GM12878 (cell line): ENCODE results near the gene CHCT1.

Experiments
- BHLHE40 ChIP-seq, 2 experiments: fragments of 450-650 bp in 1 of 2; IDR thresholded peaks; 2 replicates each; pipeline ENCODE4 v1.6.1; 2011 to 2017; ENCODE audit warnings: low read depth in 2 of 2, borderline replicate concordance in 1 of 2, improper control_type of control experiment in 1 of 2, low read length in 1 of 2, mild to moderate bottlenecking in 1 of 2
- BMI1 ChIP-seq: fragments of 450-650 bp; IDR thresholded peaks from 2 replicates; pipeline ENCODE4 v1.6.1; 2016; ENCODE audit warnings: mild to moderate bottlenecking, moderate library complexity, borderline replicate concordance
- CEBPZ ChIP-seq: fragments of 150-350 bp; IDR thresholded peaks from 2 replicates; pipeline ENCODE4 v1.6.1; 2016; ENCODE audit warnings: low read depth, low read length
- CHD4 ChIP-seq: fragments of 200-600 bp; sonication (generic); IDR thresholded peaks from 2 replicates; pipeline ENCODE4 v1.6.1; 2016; ENCODE audit warnings: mild to moderate bottlenecking
- CTCF ChIP-seq, 3 experiments: IDR thresholded peaks in 2 of 3; conservative IDR thresholded peaks in 1 of 3; 2 replicates each; pipeline ENCODE4 v1.5.1; 2011; ENCODE audit warnings: low read depth in 3 of 3, low read length in 3 of 3, mild to moderate bottlenecking in 3 of 3, control low read depth in 2 of 3, moderate library complexity in 2 of 3, inconsistent platforms in 1 of 3, mixed read lengths in 1 of 3; ENCODE audit not compliant: control insufficient read depth in 2 of 3, insufficient read depth in 1 of 3; ENCODE audit errors: extremely low read depth in 1 of 3
- E2F4 ChIP-seq: IDR thresholded peaks from 2 replicates; pipeline ENCODE4 v1.6.1; 2012; ENCODE audit warnings: low read depth, low read length, improper control_type of control experiment
- ETV6 ChIP-seq, 2 experiments: fragments of 450-650 bp in 1 of 2; IDR thresholded peaks in 1 of 2; conservative IDR thresholded peaks in 1 of 2; 2 replicates each; pipeline ENCODE4 v1.6.1; 2014; ENCODE audit warnings: antibody characterized with exemption in 1 of 2, borderline replicate concordance in 1 of 2, low read depth in 1 of 2, mild to moderate bottlenecking in 1 of 2, moderate library complexity in 1 of 2
- POLR2A ChIP-seq: IDR thresholded peaks from 2 replicates; pipeline ENCODE4 v1.6.1; 2011; ENCODE audit warnings: low read depth, mild to moderate bottlenecking, low read length
- TCF12 ChIP-seq: IDR thresholded peaks from 2 replicates; pipeline ENCODE4 v1.6.1; 2011; ENCODE audit warnings: low read depth, mild to moderate bottlenecking, low read length

GRCh38 chr17:60455378-60455777, 33.1 kb downstream of the CHCT1 start:
- no peak for TF ChIP-seq CHD4
- no peak for TF ChIP-seq ETV6 (conservative IDR thresholded peaks at IDR 0.05 in 1 of 2, IDR thresholded peaks at IDR 0.05 in 1 of 2; ENCODE audit: borderline replicate concordance in 1 of 2, low read depth in 1 of 2)
- no peak for TF ChIP-seq CEBPZ
- TF ChIP-seq TCF12 = no peak
- TF ChIP-seq BHLHE40 (IDR thresholded peaks at IDR 0.05; ENCODE audit: borderline replicate concordance in 1 of 2, low read depth in 2 of 2, low read length in 1 of 2) = no peak
- no peak for TF ChIP-seq CTCF (IDR thresholded peaks at IDR 0.05 in 2 of 3, conservative IDR thresholded peaks at IDR 0.05 in 1 of 3; ENCODE audit: control insufficient read depth in 2 of 3, extremely low read depth in 1 of 3, insufficient read depth in 1 of 3, low read depth in 3 of 3, low read length in 3 of 3)
- no peak for TF ChIP-seq E2F4
- no peak for TF ChIP-seq POLR2A
- no peak for TF ChIP-seq BMI1
